ENCODE data around the gene EP400. TPM values are rescaled to one million over a fixed set of nuclear protein-coding genes. Genes with fewer than 3 reads are reported as not detected.

The EP400 gene
- total RNA-seq, 1 experiment from 2014 or later, result 6.7 TPM

GRCh38 chr12:132020292-132020691 lies 70.5 kb downstream of the EP400 start:
- DNase-seq (ENCODE audit: low spot score), result no peak

GRCh38 chr12:132021031-132021871 lies 71.5 kb downstream of the EP400 start:
- no peak for DNase-seq (ENCODE audit: low spot score)

GRCh38 chr12:132021965-132022364 lies 72.2 kb downstream of the EP400 start:
- no peak for DNase-seq (ENCODE audit: low spot score)

- DNase-seq (ENCODE audit: low spot score), result no peak
These were observed 73.9 kb downstream of the EP400 start for GRCh38 chr12:132023658-132024057.

- DNase-seq (ENCODE audit: low spot score), result no peak
These were observed 75.0 kb downstream of the EP400 start for GRCh38 chr12:132024758-132025157.

- DNase-seq (ENCODE audit: low spot score), result no peak
These were observed 75.8 kb downstream of the EP400 start for GRCh38 chr12:132025526-132025925.

- DNase-seq (ENCODE audit: low spot score), result no peak
These were observed 76.5 kb downstream of the EP400 start for GRCh38 chr12:132026061-132026795.

- no peak for DNase-seq (ENCODE audit: low spot score)
These were observed 77.2 kb downstream of the EP400 start for GRCh38 chr12:132026796-132027500.

GRCh38 chr12:132027636-132028035 lies 77.9 kb downstream of the EP400 start:
- no peak for DNase-seq (ENCODE audit: low spot score)

GRCh38 chr12:132028111-132028510 lies 78.4 kb downstream of the EP400 start:
- DNase-seq (ENCODE audit: low spot score), result no peak

GRCh38 chr12:132029503-132030300 lies 80.0 kb downstream of the EP400 start:
- DNase-seq (ENCODE audit: low spot score), result no peak

- DNase-seq (ENCODE audit: low spot score), result no peak
These were observed 80.8 kb downstream of the EP400 start for GRCh38 chr12:132030367-132031038.

GRCh38 chr12:132033627-132034026 lies 83.9 kb downstream of the EP400 start:
- DNase-seq (ENCODE audit: low spot score), result no peak

- no peak for DNase-seq (ENCODE audit: low spot score)
These were observed 86.4 kb downstream of the EP400 start for GRCh38 chr12:132036063-132036683.

- no peak for DNase-seq (ENCODE audit: low spot score)
These were observed 91.3 kb downstream of the EP400 start for GRCh38 chr12:132040906-132041606.

GRCh38 chr12:132043216-132043615 lies 93.5 kb downstream of the EP400 start:
- DNase-seq (ENCODE audit: low spot score), result no peak

- no peak for DNase-seq (ENCODE audit: low spot score)
These were observed 94.2 kb downstream of the EP400 start for GRCh38 chr12:132043770-132044467.

- no peak for DNase-seq (ENCODE audit: low spot score)
These were observed 95.1 kb downstream of the EP400 start for GRCh38 chr12:132044661-132045412.

- DNase-seq (ENCODE audit: low spot score), result no peak
These were observed 96.0 kb downstream of the EP400 start for GRCh38 chr12:132045751-132046150.
